ENCODE measurements around the gene ZNF324.
"Not testable (repeated sequence)": the region's sequence is repeated elsewhere in the genome, so short reads cannot be mapped to it uniquely, and the experiment has no call there.

DNA sequence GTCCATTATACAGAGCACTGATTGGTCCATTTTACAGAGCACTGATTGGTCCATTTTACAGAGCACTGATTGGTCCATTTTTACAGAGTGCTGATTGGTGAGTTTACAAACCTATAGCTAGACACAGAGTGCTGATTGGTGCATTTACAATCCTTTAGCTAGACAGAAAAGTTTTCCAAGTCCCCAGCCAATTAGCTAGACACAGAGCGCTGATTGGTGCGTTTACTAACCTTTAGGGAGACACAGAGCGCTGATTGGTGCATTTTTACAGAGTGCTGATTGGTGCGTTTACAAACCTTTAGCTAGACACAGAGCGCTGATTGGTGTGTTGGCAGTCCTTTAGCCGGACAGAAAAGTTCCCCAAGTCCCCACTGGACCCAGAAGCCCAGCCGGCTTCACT, 23.9 kb upstream of the ZNF324 start:
- TF ChIP-seq CTCF, POLR2A (IDR thresholded peaks at IDR 0.05): not testable (repeated sequence)

Measured in body of pancreas (tissue), 4 donors.